ENCODE results near the gene PRRG1.

- TF ChIP-seq, protein P1, sequence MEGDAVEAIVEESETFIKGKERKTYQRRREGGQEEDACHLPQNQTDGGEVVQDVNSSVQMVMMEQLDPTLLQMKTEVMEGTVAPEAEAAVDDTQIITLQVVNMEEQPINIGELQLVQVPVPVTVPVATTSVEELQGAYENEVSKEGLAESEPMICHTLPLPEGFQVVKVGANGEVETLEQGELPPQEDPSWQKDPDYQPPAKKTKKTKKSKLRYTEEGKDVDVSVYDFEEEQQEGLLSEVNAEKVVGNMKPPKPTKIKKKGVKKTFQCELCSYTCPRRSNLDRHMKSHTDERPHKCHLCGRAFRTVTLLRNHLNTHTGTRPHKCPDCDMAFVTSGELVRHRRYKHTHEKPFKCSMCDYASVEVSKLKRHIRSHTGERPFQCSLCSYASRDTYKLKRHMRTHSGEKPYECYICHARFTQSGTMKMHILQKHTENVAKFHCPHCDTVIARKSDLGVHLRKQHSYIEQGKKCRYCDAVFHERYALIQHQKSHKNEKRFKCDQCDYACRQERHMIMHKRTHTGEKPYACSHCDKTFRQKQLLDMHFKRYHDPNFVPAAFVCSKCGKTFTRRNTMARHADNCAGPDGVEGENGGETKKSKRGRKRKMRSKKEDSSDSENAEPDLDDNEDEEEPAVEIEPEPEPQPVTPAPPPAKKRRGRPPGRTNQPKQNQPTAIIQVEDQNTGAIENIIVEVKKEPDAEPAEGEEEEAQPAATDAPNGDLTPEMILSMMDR (conservative IDR thresholded peaks at IDR 0.05; ENCODE audit: low read length): no peak
- no peak for TF ChIP-seq EZH2phosphoT487 (IDR thresholded peaks at IDR 0.05; ENCODE audit: borderline replicate concordance, low read depth, low read length)
Observed at GRCh38 chrX:37347420-37347819, 1.7 kb upstream of the PRRG1 start.
